Right ventricle myocardium superior (tissue), 1 donor: ENCODE results near the gene C14orf180. TPM values are rescaled to one million over a fixed set of nuclear protein-coding genes. Genes with fewer than 3 reads are reported as not detected.

ENCODE experiments used
- ATAC-seq: fragments of 200-7000 bp; cut with Tn5 transposase; one replicate; pipeline ENCODE4 v1.9.1; 2020; ENCODE audit warnings: mild to moderate bottlenecking; ENCODE audit not compliant: poor library complexity
- DNase-seq: peaks from one replicate; pipeline ENCODE4 v3.0.0-alpha.2; 2020
- intact Hi-C: fragments of 100-400 bp; cut with DNase I; formaldehyde crosslinking; loops from one replicate; pipeline ENCODE4 v1.11.2; 2022
- long read RNA-seq: library from polyadenylated mRNA; unstranded; transcript quantifications from one replicate; pipeline ENCODE4 v2.0.0, GENCODE V29; 2021
- total RNA-seq: library from RNA; stranded (reverse); fragmentation: NEBNext Ultra II Directional; extraction: Animal tissue kit (Norgen Biotek cat#: 25700); gene quantifications from one replicate; pipeline ENCODE4 v1.2.1, GENCODE V29; 2021
- donor health status: DM: no; HTN: yes; CAD: no; lungs with severe emphysema.

Gene C14orf180
- total RNA-seq: 42.5 TPM
- long read RNA-seq, transcript C14orf180-203 (5 exons, 2,551 nt): major isoform, 36 of 114 reads
- long read RNA-seq, transcript C14orf180-201 (5 exons, 1,455 nt): minor isoform, 5 of 114 reads
- long read RNA-seq, partial matches to known transcripts: 60 of 114 reads
- long read RNA-seq, other reads (novel, unspliced or antisense): 13 of 114 reads

DNA sequence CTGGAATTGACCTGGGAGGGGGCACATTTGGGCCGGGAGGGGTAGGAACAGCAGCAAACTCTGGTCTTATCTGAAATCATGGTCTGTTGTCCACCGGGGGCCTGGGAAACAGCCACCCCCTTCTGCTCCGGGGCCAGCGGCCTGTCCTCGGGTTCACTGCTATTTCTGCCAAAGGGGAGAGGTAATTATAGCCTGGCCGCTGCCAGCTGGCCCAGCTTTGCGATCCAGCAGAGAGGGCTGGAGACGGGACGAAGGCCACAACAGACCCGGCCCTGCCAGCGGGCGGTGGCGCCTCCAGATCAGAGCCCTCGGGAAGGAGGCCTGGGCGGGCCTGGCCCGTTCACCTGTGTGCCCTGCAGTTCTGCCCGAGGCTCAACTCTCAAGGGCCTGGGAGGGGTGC is at the start of gene C14orf180:
Gene C14orf180, plus strand, starts transcription at position 258 of the 400 bp plus-strand sequence. CDS start 6,667 bp downstream, outside the sequence.
- ATAC-seq (peak; percentile 48), DNase-seq (peak; percentile 86)
- intact Hi-C loops: no loop called here

DNA sequence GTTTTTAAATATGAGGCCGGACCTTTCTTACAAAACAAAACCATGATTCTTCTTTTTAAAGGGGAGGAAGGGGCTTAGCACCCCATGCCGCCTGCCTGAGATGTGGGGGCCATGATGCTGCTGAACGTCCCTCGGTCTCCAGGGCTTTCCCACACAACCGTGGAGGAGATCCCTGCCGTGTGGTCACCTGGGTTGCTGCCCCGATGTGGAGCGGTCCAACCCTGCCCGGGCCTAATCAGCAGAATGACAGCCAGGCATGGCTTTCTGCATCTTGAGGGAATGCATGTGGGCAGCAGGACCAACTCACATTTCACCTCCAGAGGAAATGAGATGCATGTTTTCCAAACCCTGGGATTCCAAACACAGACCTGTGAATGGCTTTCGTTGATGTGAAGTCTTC is 48.9 kb upstream of the C14orf180 start:
- DNase-seq: no peak
- intact Hi-C loops: no loop called here
- ATAC-seq: no peak

- peak; percentile 72 for ATAC-seq
- intact Hi-C loops: no loop called here
- no peak for DNase-seq
Measured at GRCh38 chr14:104531421-104532190, 48.0 kb upstream of the C14orf180 start.

GRCh38 chr14:104532191-104532555 is 47.4 kb upstream of the C14orf180 start:
- ATAC-seq (peak; percentile 85), DNase-seq (no peak)
- intact Hi-C loops: no loop called here

- DNase-seq (no peak), ATAC-seq (no peak)
- intact Hi-C loops: no loop called here
Measured at GRCh38 chr14:104534036-104534435, 45.5 kb upstream of the C14orf180 start.

DNA sequence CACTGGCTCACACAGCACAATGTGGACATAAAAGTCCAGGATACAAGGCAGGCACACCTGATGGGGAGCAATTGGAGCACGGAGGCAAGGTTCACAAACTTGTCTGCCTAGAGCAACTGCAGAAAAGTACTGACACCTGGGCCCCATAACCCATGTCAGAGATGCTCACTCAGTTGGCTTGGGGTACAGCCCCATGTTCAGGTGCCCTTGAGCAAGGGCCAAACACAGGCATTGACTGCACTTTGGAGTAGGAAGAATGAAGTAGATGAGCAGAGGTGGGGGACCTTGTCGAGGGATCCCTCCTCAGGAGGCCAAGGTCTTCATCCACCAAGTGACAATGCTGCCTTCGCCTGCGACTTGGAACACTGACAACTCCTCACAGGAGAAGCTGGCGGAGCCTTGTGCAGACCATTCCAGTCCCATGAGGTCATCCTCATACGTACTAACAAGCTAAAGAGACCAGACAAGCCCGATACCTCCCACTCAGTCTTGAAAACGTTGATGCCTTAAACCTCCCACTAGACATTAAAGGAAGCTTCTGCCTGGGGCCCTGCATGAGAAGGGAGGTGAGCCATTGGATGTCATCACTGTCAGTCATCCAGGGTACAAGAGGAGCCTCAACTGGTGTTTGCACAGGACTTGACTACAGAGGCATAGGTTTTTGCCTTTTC is 42.5 kb upstream of the C14orf180 start:
- DNase-seq: no peak
- ATAC-seq: no peak
- intact Hi-C loops: no loop called here

DNA sequence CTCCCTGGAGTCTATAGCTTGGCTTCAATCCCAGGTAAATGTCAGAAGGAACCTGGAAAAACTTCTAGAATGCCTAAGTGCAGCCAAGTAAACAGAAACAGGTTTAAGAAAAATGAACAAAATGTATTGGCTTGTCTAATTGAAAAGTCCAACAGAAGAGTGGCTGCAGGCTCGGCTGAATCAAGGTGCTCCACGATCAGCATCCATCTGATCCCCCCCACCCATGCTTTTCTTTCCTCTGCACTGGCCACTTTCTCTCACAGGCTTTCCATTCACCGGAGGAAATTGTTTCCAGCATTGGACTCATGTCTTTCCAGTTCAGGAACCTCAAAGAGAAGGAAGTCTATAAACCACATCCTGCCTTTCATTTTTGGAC is 42.0 kb upstream of the C14orf180 start:
- intact Hi-C loops: no loop called here
- DNase-seq (no peak), ATAC-seq (no peak)

DNA sequence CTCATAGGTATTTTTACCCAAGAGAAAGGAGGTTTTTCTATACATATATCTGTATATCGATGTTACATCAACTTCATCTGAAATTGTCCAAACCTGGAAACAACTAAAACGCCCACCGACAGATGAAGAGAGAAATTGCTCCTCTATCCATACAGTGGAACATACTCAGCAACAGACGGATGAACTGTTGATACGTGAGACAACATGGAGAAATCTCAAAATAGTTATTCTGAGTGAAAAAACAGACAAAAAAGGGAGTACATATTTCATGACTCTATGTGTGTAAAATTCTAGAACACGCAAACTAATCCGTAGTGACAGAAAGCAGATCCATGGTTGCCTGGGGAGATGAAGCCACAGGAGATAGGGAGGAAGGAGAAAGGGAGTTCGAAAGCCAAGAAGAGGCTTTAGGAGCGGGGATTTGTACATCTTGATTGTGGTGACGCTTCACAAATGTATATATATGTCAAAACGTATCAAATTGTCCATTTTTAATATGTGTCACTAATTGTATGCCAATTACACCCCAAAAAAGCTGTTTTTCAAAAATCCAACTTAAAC is 37.6 kb upstream of the C14orf180 start:
- intact Hi-C loops: no loop called here
- ATAC-seq (no peak), DNase-seq (no peak)

DNA sequence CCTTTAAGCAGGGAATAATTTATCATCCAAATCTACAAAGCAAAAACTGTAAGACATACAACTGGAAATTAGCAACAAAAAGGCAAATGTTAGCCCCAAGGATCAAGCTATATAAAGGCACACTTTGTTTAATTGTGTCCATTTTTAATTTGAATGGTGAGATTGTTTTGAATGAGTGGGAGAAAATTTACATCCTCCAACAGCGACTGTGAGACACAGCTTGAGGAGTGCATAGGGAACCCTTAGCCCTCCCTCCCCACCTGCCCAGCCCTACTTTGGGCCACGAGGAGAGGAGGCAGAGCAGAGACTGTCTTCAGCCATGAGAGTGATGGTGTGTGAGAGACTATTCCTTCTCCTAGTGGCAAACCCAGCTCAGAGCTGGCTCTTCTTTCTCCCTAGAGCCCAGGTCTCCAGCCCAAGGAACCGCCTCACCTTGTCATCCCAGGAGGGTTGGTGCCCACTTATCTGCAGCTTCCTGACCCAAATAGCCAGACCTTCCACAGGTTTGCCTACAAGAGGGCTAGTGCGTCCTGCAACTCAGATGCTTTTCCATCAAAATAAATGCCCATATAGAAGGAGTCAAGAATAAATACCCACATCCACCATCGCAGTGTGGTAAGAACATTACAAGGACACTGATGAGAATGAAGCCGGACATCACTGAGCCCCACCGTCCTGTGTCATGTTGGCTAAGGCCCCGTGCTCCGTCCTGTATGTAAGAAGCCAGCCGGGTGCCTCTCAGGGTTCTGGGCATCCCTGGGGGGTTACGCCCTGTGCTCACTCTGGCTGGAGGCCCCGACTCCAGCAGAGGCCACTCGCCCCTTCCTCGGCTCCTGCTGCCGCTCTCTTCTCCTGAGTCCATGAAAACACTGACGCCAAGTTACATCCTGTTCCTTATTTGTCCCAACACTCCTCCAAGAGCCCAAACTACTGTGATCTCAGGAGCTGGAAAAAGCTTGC is 36.4 kb upstream of the C14orf180 start:
- ATAC-seq (no peak), DNase-seq (no peak)

DNA sequence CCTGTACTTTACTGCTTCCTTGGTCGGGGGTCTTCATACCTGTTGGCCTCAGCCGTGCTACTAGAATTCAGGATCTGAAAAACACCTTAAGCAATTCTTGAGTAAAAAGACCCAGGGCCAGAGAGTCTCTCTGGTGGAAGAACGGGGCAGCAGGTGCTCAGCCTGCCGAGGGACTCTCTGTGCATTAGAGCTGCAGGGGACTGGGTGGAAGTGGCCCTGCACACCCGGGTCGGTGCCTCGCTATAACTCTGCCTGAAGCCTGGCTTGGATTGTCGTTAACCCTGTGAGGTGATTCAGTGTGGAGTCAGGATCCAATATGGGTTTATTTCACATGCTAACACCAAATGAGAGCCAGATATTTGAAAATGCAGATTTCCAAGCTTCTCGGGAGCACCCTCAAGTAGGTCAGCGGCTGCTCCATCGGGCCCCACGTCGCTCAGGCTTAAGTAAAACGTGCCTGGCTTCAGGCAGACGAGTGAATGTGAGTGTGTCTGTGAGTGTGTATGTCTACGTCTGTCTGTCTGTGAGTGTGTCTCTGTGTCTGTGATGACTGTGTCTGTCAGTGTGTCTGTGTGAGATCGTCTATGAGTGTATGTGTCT is 35.1 kb upstream of the C14orf180 start:
- no peak for DNase-seq
- intact Hi-C loops: no loop called here
- no peak for ATAC-seq

More for the DNA sequence above, 36.4 kb upstream of the C14orf180 start:
- intact Hi-C loops: no loop called here

DNA sequence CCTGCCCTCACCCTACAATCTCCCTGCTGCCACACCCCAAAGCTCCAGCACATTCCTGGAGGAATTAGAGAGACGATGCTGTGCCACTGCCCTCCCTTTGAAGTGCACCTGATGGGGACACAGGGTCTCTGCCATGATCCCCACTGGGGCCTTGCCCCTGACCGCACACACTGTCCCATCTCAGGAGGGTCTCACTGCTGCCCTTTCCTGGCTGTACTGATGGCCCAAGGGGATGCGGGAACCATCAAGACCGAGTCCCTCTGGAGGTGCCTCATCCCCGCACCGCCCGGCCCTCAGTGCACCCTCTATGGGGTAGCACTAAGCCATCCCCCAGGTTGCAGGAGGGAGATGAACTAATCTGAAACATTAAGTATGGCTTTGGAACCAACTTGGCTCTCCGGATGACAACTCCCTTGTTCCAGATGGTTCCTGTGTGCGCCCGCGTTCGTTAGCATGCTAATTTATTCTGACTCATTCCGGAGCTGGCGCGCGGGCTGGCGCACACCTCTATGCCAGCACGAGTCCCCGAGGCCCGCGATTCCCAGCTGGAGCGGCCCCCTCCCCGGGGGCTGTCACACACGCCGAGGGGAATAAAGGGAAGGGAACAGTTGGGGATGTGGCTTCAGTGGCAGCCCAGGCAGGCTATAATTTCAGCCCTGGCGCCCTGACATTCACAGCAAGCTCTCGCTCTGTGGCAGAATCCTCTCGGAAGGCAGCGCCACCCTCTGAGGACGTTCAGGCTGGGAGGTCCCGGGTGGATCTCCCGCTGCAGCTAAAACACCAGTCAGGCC is 34.2 kb upstream of the C14orf180 start:
- DNase-seq (no peak), ATAC-seq (no peak)
- intact Hi-C loops: no loop called here

DNA sequence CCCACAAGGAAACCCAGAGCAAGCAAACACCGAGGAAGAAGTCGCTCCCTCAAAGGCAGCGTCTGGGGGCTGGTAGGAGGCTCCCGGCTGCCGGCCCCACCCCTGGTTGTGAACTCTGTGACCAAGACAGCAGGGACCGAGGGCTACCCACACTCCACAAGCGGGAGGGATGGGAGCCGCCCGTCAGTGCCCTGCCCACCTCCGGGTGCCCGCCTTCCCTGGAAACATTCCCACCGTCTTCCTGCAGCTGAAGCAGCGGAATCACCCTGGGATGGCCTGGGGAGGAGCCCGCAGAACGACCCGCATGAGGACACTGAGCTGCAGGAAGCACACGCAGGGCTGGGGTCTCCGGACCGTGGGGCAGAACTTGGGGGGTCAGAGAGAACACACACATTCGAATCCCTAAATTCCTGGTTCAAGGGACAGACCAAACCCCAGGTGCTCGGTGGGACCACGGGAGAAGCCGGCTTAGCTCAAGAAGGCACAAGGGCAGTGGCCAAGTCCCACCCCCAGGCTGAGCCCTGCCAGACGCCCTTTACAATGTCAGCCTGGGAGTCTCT is 33.5 kb upstream of the C14orf180 start:
- intact Hi-C loops: no loop called here
- no peak for DNase-seq
- no peak for ATAC-seq

DNA sequence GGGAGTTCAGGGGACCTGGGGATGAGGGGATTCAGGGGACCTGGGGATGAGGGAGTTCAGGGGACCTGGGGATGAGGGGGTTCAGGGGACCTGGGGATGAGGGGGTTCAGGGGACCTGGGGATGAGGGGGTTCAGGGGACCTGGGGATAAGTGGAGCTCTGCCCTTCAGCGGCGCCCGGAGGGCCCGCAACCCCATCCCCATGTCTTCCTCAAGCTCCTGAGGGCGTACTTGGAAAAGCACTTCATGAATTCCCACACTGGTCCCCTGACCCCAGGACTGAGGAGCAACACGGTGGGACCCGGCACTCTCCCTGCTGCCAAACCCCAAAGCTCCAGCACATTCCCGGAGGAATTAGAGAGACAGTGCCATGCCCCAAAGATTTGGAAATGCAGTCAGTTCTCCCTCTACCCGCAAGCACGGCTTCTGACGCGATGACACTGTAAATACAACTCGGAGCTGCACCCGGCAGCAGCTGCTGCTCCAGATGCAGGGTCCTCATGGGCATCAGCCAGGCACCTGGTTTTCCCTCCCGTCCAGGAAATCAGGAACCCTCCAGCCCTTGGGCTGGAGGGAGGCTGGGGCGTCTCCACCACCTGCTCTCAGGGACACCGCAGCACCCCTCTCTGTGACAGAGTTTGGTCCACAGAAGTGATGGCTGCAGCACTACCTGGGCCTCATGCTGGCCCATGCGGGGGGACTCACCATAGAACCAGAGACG is 32.8 kb upstream of the C14orf180 start:
- no peak for DNase-seq
- intact Hi-C loops: no loop called here
- no peak for ATAC-seq

GRCh38 chr14:104547310-104547997 is 32.1 kb upstream of the C14orf180 start:
- intact Hi-C loops: no loop called here
- ATAC-seq (no peak), DNase-seq (no peak)

DNA sequence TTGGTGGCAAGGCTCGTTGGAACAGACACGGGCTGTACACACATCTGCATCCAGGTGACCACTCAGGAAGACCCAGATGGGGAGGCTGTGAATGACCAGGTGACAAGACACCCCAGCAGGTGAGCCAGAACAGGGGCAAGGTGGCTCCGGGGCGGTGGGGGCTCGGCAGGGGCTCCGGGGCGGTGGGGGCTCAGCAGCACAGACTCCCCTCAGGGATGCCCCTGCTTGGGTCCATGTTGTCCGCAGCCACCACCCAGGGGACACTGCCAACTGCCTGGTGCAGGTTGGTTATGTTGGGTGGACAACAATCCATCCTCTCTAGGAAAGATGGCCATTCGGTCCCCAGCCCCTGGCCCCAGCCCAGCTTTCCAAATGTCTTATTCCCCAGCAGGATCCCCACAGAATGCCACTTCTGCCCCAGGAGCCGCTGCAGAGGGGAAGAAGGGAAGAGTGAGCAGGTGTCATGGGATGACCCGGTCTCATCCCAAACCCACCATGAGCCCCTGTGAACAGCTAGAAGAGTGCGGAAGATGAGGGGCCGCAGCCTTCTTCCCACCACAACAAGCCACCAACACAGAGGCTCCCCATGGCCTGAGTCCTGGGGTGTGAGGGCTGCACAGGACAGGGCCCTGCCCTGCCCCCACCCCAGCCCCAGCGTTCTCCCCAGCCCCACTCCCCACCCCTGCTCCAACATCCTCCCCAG is 31.4 kb upstream of the C14orf180 start:
- intact Hi-C loops: no loop called here
- no peak for DNase-seq
- ATAC-seq: no peak
